Bone marrow (tissue), 2 donors: ENCODE results near the gene CCDC171.
"Not testable (repeated sequence)": the region's sequence is repeated elsewhere in the genome, so short reads cannot be mapped to it uniquely, and the experiment has no call there.

Source experiments
- DNase-seq, 2 donors: peaks; one replicate each; lab custom pipeline; 2025; lab: John Stamatoyannopoulos, UW

Gene CCDC171

DNA sequence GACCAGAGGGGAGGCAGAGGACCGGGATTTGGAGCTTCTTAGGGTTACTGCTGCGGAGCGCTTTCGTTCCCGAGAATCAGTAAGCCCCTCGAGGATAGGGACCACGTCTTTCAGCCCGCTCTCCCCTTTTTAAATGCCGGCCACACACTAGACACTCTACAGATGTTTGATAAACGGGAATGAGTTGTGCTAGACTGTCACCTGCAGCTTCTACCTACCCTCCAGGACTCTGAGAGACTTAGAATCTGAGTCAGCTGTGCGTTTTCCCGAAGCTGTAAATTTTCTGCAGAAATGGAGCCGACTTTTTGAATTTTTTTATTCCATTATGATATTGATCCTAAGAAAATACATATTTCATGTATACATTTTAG is 670 bp downstream of the CCDC171 start:
- no peak for DNase-seq

DNA sequence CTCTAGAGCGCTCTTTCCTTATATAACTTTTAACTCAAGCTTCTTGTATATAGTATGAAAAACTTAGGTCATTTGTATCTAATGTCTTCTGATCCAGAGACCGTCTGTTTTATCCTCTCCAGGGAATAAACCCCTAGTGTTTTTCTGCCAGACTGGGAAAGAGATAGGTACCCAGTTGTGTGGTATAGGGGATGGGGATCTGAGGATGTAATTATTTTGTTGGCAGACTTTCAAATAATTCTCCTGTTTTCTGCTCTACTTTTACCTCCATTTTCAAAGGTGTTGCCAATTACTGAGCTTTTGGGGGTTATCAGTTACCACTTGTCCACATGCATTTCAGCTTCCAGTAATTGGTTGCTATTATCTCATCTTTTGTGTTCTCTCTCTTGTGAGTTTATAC is 17.9 kb downstream of the CCDC171 start:
- DNase-seq: no peak

DNA sequence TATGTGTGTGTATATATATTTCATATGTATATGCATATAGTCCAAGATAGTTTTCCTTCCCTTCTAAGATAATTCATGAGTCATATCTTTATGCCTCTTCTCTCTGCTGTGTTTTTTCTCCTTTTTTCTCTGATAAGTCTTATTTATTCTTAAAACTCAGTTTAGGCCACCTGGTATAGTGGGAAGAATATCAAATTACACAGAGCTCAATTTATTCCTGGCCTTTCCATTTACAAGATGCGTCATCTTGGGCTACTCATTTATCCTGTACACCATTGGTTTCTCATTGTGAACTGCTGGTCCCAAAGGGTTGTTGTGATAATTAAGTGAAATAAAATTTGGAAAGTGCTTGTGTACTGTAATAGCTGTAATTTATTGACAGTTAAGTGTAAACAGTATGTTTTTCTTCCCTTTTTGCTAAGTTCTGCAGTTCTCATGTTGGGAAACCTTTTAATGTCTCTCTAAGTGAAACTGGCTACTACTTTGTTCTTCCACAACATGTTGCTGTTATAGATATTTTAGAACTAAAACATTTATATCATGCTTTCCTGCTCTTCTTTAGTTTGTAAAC is 19.4 kb downstream of the CCDC171 start:
- DNase-seq: no peak

DNA sequence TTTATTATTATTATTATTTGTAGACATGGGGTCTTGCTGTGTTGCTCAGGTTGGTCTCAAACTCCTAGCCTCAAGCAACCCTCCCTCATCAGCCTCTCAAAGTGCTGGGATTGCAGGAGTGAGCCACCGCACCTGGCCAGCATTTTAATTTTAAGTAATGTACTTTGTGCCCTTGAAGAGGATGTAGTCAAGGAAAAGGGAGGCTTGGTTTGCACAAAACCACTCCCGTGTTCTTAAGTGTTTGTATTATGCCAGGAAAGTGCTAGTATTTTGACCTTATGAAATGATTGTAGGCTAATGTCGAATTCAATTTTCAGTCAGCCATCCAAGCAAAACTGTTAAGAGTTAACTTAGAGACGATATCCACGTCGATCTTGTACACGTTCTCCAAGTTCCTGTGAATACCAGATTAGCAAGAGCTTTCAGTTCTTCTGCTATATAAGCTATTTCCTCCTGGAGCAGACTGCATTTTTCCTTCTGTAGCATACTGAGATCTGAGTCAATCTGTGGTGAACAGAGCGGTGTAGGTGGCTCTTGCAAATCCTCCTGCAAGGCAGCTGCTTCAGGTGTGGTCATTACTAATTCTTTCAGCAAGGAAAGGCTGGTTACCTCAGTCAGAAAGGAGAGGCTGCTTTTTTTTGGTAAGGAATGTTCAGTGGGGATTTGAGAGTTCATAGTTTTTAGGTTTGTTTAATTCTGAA is 23.7 kb downstream of the CCDC171 start:
- DNase-seq: no peak

DNA sequence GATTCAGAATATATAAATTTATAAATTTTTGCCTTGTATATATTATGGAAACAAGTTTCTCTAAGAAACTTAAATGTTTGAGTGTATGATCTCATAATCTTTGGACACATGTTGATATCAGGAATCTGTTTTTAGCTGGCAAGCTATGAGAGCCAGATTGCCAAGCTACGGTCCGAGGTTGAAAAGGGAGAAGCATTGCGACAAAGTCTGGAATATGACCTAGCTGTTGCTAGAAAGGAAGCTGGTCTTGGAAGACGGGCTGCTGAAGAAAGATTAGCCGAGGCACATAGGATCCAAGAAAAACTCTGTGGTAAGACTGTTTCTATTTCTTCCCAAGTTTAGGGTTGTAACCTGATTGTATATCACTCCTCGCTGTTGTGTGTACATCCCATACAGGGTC is 25.9 kb downstream of the CCDC171 start:
- DNase-seq: no peak

DNA sequence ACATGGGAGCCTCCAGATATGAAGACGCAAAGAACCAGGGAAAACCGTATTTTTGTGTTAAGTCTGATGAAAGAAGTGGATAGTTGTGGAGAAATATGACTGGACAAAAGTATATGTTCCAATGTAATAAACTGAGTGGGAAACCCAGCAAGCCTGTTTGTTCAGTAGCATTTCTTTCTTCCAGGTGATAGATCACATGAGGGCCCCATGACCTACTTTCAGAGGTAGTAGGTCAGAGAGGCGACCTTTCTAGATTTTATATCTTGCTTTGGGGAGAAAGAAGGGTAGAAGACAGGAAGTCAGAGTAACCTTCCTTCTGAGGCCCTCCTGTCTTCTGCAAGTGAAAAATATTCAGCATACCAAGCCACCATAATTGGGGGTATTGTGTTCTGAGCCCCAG is 31.5 kb downstream of the CCDC171 start:
- no peak for DNase-seq

DNA sequence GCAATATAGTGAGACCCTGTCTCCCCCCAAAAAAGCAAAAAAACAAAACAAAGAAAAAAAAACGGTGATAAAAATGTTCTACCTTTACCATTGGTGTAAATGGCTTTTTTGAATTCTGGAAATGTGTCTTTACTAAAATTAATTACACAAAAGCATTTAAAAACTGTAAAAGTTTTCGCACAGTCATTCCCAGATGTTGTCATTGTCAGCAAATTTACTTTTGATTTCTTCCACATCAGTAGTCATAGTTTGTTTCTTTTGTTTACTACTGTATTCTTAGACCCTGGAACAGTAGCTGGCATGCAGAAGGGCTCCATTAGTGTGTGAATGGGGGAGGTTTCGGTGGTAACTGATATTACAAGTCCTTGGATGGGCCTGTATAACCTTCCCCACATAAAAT is 39.5 kb downstream of the CCDC171 start:
- DNase-seq: no peak

DNA sequence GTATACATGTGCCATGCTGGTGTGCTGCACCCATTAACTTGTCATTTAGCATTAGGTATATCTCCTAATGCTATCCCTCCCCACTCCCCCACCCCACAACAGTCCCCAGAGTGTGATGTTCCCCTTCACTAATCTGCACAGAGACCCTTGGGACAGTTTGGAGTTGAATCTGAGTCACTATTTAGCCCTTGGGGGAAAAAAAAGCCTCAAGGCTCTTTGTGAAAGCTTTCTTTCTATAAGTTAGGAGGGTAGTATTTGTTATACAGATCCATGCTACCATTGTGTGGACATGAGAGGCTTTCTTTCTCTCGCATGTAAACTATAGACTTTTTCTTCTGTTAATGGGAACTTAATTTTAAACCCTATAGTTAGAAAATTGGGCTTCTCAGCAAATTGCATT is 40.1 kb downstream of the CCDC171 start:
- DNase-seq: not testable (repeated sequence)

DNA sequence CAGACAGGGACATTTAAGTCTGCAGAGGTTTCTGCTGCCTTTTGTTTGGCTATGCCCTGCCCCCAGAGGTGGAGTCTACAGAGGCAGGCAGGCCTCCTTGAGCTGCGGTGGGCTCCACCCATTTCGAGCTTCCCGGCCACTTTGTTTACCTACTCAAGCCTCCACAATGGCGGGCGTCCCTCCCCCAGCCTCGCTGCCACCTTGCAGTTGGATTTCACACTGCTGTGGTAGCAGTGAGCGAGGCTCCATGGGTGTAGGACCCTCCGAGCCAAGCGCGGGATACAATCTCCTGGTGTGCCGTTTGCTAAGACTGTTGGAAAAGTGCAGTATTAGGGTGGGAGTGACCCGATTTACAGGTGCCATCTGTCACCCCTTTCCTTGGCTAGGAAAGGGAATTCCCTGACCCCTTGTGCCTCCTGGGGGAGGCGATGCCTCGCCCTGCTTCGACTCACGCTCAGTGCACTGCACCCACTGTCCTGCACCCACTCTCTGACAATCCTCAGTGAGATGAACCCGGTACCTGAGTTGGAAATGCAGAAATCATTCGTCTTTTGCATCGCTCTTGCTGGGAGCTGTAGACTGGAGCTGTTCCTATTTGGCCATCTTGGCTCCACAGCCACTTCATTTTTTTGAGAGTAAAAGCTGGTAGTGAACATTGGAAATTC is 48.0 kb downstream of the CCDC171 start:
- DNase-seq: not testable (repeated sequence)

DNA sequence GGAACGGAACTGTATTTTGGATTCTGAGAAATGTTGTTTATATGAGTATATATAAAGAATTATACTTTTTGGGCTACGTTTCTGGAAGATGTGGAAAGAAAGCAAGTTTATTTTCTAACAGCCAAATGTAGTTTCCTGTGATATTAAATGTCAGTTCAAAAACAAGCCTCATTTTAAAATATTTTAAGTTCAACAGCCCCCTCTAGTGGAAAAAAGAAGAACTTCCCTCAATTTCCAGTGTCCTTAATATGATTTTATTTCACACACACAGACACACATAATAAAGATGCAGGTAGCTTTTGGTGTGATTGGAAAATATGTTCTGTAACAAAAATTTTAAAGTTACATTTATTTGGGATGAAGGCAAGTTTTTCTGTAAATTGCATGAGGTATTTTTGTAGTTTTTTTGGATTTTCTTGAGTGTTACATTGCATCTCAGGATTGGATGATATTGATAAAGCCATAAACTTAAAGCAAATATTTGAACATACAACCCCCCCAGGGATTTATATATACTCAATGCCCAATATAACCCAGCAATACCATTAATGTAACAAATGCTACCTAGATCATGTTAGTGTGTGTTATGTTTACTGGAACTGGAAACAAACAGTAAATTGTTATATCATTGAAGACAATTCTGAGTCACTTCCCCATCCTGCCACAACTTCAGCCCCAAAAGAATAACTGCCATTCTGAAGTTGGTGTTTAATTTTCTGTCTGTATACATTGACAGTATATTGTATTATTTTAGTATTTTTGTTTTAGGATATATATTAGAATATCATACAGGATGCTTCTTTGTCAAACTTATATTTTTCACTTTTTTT is 54.0 kb downstream of the CCDC171 start:
- DNase-seq: peak in 1 of 2 donors; percentile 64

DNA sequence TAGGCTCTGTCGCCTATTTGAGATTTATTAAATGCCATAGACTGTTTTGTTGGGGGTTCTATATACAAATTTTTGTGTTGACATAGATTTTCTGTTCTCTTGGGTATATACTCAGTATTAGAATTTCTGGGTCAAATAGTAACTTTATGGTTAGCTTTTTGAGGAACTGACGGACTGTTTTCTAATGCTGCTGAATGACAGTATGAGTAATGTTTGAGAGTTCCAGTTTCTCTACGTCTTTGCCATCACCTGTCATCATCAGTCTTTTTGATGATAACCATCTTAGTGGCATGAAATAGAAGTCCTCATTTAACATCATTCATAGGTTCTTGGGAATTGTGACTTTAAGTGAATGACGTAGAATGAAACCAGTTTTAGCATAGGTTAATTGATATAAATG is 60.1 kb downstream of the CCDC171 start:
- no peak for DNase-seq

DNA sequence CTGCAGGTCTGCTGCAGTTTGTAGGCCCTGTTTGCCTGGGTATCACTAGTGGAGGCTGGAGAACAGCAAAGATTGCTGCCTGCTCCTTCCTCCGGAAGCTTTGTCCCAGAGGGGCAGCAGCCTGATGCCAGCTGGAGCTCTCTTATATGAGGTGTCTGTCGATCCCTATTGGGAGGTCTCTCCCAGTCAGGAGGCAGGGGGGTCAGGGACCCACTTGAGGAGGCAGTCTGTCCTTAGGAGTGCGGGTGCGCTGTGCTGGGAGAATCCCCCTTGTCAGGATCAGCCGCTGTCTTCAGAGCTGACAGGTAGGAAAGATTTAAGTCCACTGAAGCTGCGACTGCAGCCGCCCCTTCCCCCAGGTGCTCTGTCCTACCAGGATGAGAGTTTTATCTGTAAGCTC is 64.9 kb downstream of the CCDC171 start:
- DNase-seq: no peak

DNA sequence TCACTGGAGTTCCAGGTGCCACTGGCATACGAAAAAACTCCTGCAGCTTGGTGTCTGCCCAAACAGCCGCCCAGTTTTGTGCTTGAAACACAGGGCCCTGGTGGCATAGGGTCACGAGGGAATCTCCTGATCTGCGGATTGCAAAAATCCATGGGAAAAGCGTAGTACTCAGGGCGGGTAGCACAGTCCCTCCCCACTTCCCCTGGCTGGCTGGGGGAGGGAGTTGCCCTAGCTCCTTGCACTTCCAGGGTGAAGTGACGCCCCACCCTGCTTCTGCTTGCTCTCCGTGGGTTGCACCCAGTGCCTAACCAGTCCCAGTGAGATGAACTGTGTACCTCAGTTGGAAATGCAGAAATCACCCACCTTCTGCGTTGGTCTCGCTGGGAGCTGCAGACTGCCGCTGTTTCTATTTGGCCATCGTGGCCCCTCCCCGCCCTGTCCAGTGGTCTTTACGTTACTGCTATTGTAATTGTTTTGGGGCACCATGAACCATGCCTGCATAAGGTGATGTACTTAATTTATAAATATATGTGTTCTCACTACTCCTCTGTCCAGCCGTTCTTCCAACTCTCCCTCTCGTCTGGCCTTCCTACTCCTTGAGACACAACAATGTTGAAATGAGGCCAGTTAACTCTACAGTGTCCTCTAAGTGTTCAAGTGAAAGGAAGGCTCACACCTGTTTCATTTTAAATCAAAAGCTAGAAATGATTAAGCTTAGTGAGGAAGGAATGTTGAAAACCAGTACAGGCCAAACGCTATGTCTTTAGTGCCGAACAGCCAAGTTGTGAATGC is 65.9 kb downstream of the CCDC171 start:
- no peak for DNase-seq

DNA sequence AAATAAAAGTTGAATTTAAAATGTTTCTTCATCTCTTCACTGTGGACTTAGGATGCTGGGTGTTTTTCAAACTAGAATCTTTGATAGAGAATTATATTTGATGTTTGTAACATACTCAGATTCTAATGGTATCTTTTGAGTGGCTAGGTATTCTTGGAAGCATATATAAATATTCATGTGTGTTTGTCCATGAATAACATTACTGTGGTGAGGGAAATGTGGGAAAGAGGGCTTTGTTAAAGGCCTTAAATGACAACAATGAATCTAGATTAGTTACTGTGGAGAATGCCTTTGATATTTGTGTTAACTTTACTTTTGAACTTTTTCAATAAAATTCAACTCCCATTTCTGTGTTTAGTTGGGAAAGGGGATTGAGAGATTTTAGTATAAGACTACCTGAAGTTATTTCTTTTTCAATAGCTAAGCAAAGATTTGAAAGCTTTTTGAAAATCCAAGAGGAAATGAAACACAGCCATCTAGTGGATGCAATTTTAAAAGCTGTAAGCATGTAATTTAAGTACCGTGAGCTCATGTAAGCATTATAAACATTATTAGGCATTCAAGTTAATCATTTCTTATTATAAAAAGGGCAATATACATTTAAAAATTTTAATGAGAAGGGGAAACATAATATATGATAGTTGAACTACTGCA is 69.6 kb downstream of the CCDC171 start:
- no peak for DNase-seq

DNA sequence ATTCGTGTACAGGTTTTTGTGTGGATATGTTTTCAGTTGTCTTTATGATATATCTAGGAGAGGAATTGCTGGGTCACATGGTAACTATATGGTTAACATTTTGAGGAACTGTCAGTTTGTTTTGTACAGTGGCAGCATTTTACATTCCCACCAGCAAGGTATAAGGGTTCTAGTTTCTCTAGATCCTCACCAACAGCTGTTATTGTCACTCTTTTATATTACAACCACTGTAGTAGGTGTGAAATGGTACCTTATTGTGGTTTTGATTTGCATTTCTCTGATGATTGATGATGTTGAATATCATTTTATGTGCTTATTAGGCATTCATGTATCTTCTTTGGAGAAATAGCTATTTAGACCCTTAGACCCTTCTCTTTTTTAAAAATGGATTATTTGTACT is 82.9 kb downstream of the CCDC171 start:
- no peak for DNase-seq

DNA sequence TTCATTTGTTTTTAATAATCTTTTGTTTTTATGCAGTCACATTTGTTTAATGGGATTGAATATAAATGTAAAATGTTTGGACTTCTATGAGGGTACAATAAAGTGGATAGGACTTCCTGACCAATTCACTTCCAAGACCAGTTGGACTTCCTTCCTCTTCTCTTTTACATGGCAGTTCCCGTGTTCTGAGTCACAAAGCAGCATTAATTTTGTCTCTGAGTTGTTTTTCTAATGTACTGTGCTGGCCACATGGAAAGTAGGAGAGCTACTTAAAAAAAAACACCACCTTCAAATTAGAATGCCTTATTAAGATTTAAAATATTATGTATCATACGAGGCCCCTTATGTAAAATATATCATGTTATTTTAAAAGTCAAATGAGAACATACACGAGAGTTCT is 87.3 kb downstream of the CCDC171 start:
- DNase-seq: no peak

DNA sequence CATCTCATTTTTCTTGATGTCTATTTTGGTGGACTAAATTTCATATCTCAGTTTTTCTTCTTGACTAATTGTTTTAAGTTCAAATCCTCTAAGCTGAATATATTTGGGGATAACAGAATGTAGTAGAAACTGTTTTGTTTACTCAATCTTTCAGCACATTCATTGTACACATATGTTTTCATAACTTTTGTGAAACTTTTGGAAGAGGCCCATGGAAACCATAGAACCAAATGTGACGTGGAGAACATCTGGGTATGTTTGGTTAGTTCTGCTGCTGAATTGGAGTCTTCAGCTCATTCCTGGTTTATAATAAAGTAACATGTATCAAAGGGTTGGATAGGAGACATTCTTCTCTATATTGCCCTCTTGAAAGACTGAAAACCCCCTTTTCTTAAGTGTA is 88.4 kb downstream of the CCDC171 start:
- no peak for DNase-seq

DNA sequence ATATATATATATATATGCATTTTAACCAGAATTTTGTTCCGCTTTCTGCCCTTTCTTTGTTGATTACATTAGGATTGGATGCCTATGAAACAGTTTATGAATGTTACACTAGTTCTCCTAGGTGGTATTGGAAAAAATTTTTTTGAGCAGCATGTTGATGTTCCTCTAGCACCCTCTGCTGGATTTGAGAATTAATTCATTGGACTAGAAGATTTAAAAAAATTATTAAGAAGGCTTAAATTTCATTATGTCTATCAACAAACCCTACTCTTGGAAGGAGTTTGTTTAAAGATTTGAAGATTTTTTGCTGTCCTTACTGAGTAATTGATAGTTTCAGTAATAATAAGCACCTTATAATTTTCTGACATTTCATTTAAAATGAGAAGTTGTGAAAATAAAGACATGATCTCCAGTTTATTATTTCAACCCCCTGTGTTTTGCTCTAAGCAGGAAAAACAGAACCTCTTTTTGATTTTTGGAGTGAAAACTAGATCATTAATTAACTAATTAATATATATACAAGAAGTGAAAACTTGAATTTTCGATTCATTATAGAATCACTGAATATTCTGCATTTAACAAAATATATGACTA is 89.6 kb downstream of the CCDC171 start:
- peak in 1 of 2 donors; percentile 21 for DNase-seq

DNA sequence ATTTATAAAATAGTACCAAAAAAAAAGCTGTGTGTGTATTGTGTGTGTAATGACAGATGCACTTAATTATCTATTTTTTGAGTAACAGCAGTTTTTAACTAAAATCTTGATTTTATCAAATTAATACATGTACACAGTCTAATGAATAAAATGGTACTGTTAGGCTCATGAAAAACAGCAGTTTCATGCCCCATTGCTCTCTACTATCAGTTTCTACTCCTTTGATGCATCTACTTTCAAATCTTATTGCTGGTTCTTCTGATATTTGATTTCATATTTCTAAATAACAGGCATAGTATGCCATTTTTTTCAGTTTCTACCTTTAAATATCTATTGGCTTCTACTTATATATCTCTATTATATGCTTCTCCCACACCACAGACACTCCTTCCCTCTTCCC is 117.4 kb downstream of the CCDC171 start:
- no peak for DNase-seq

DNA sequence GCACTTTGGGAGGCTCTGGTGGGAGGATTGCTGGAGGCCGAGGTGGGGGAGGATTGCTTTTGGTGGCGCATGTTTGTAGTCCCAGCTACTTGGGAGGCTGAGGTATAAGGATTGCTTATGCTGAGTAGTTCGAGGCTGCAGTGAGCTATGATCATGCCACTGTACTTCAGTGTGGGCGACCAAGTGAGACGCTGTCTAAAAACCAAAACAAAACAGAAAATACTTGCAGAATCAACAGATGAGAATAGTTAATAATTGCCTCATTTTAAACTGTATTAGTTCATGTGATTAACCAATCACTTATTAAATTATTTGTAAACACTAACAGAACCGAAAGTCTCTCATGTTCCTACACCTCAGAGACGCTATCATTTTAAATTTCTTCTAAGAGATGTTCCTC is 118.1 kb downstream of the CCDC171 start:
- no peak for DNase-seq

DNA sequence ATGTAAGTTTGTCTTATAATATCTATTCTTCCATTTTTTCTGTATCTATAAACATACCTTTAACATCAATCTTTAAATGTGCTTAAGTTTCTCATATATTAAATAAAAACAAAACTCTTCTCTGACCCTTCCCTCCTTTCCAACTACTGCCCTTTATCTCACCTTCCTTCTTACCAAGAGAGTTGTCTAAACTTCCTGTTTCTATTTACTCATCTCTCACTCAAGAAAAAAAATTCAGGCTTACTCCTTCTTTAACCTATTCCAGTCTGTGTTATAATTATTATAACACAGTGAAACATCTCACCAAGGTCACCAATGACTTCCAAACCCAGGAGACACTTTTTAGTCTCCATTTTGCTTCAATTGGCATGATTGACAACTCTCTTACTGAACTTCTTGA is 140.9 kb downstream of the CCDC171 start:
- DNase-seq: no peak
